Fibroblast of mammary gland (primary cell): ENCODE results near the gene GAPT.

Source experiments
- DNase-seq: peaks from one replicate; pipeline ENCODE4 v3.0.0-alpha.2; 2010; ENCODE audit warnings: low read depth
- H3K4me3 ChIP-seq: 2 replicates; pipeline ENCODE4 v1.5.1; 2011; ENCODE audit warnings: low read depth, mild to moderate bottlenecking, low read length, moderate library complexity; ENCODE audit not compliant: control insufficient read depth
- CTCF ChIP-seq: conservative IDR thresholded peaks from 2 replicates; pipeline ENCODE4 v1.5.1; 2011; ENCODE audit warnings: low read depth, low read length, inconsistent platforms; ENCODE audit not compliant: control insufficient read depth, insufficient read depth

Gene GAPT

GRCh38 chr5:58475404-58475803, 15.8 kb upstream of the GAPT start:
- no peak overlapping the region for H3K4me3 ChIP-seq
- TF ChIP-seq CTCF, result no peak
- no peak for DNase-seq

GRCh38 chr5:58477760-58478376, 13.4 kb upstream of the GAPT start:
- no peak for DNase-seq
- TF ChIP-seq CTCF, result peak; percentile 11
- H3K4me3 ChIP-seq, result no peak overlapping the region

- H3K4me3 ChIP-seq, result no peak overlapping the region
- DNase-seq, result no peak
- TF ChIP-seq CTCF, result no peak
Observed at GRCh38 chr5:58481066-58481676, 10.1 kb upstream of the GAPT start.

GRCh38 chr5:58481828-58482227, 9.4 kb upstream of the GAPT start:
- TF ChIP-seq CTCF, result no peak
- DNase-seq, result no peak
- no peak overlapping the region for H3K4me3 ChIP-seq

- no peak overlapping the region for H3K4me3 ChIP-seq
- no peak for DNase-seq
- no peak for TF ChIP-seq CTCF
Observed at GRCh38 chr5:58482536-58482935, 8.7 kb upstream of the GAPT start.

GRCh38 chr5:58484505-58484904, 6.7 kb upstream of the GAPT start:
- DNase-seq, result no peak
- H3K4me3 ChIP-seq, result no peak overlapping the region
- no peak for TF ChIP-seq CTCF
